Gastrocnemius medialis (tissue), 4 donors: ENCODE measurements around the gene TNPO3.

Experiments used
- POLR2A ChIP-seq, 2 donors: fragments of 450-650 bp; IDR thresholded peaks; one replicate each; pipeline ENCODE4 v1.6.1; 2017; ENCODE audit warnings: antibody characterized with exemption in 2 of 2, mild to moderate bottlenecking in 2 of 2, moderate library complexity in 2 of 2
- TF ChIP-seq, protein P1 (sequence below), 5 experiments: fragments of 450-650 bp in 3 of 5; fragments of 200-600 bp in 2 of 5; sonication (generic) in 2 of 5; IDR thresholded peaks in 4 of 5; conservative IDR thresholded peaks in 1 of 5; 1 replicate in 4 of 5; 2 replicates in 1 of 5; pipeline ENCODE4 v1.5.1; 2016 to 2019; ENCODE audit warnings: antibody characterized with exemption in 5 of 5, mild to moderate bottlenecking in 3 of 5, moderate library complexity in 3 of 5

DNA sequence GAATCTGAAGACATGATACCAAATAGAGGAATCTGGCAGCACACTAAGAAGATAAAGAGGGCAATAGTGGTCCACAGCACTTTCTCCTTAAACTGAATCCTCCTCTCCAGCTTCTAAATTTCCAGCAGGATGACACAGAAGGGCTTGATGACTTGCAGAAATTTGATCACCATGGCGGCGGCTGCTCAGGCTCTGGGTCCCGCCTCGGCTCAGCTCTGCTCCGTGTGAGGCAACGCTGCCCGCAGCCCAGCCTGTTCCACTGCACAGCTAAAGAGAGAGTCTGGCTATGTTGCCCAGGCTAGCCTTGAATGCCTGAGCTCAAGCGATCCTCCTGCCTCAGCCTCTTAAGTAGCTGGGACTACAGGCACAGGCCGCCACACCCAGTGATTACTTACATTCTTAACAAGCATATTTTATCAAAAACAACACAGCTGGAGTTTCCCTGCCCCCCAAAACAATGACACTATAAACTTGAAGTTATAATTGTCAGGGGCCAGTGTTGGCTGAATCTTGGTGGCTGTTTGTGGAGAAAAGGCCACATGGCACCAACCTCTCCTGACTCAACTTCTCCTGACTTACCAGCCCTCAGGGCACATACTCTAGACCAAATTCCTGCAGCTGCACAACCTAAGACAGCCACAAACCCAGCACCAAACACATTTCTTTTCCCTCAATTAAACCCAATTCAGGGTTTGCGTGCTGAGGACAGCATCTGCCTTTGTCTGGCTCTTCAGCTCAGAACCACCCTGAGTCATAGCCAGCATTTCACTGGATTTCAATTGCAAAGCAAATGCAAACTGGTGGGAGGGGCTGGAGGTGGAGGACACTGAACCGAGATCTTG lies 11.6 kb upstream of the TNPO3 start:
- TF ChIP-seq, protein P1, sequence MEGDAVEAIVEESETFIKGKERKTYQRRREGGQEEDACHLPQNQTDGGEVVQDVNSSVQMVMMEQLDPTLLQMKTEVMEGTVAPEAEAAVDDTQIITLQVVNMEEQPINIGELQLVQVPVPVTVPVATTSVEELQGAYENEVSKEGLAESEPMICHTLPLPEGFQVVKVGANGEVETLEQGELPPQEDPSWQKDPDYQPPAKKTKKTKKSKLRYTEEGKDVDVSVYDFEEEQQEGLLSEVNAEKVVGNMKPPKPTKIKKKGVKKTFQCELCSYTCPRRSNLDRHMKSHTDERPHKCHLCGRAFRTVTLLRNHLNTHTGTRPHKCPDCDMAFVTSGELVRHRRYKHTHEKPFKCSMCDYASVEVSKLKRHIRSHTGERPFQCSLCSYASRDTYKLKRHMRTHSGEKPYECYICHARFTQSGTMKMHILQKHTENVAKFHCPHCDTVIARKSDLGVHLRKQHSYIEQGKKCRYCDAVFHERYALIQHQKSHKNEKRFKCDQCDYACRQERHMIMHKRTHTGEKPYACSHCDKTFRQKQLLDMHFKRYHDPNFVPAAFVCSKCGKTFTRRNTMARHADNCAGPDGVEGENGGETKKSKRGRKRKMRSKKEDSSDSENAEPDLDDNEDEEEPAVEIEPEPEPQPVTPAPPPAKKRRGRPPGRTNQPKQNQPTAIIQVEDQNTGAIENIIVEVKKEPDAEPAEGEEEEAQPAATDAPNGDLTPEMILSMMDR (IDR thresholded peaks at IDR 0.05 in 4 of 5, conservative IDR thresholded peaks at IDR 0.05 in 1 of 5), result no peak
- TF ChIP-seq POLR2A (IDR thresholded peaks at IDR 0.05), result no peak
